Vagina (tissue), 2 donors: ENCODE measurements around the gene LONP2.

ENCODE experiments used
- POLR2A ChIP-seq, 2 donors: fragments of 450-650 bp; IDR thresholded peaks; one replicate each; pipeline ENCODE4 v1.6.1; 2017; ENCODE audit warnings: antibody characterized with exemption in 2 of 2, mild to moderate bottlenecking in 2 of 2, moderate library complexity in 2 of 2
- TF ChIP-seq, protein P1 (sequence below), 3 experiments: fragments of 450-650 bp in 2 of 3; fragments of 200-600 bp in 1 of 3; sonication (generic) in 1 of 3; IDR thresholded peaks; one replicate each; pipeline ENCODE4 v1.5.1; 2017 to 2019; ENCODE audit warnings: antibody characterized with exemption in 3 of 3, mild to moderate bottlenecking in 2 of 3, moderate library complexity in 2 of 3

GRCh38 chr16:48212033-48212432 is 32.1 kb upstream of the LONP2 start:
- TF ChIP-seq POLR2A (IDR thresholded peaks at IDR 0.05) = no peak
- TF ChIP-seq, protein P1, sequence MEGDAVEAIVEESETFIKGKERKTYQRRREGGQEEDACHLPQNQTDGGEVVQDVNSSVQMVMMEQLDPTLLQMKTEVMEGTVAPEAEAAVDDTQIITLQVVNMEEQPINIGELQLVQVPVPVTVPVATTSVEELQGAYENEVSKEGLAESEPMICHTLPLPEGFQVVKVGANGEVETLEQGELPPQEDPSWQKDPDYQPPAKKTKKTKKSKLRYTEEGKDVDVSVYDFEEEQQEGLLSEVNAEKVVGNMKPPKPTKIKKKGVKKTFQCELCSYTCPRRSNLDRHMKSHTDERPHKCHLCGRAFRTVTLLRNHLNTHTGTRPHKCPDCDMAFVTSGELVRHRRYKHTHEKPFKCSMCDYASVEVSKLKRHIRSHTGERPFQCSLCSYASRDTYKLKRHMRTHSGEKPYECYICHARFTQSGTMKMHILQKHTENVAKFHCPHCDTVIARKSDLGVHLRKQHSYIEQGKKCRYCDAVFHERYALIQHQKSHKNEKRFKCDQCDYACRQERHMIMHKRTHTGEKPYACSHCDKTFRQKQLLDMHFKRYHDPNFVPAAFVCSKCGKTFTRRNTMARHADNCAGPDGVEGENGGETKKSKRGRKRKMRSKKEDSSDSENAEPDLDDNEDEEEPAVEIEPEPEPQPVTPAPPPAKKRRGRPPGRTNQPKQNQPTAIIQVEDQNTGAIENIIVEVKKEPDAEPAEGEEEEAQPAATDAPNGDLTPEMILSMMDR (IDR thresholded peaks at IDR 0.05) = no peak
